SKM-1 treated with dmso at 0.1 percent for 144 hours (cell line): ENCODE measurements around the gene TLCD3A.
"Not testable (repeated sequence)": the region's sequence is repeated elsewhere in the genome, so short reads cannot be mapped to it uniquely, and the experiment has no call there.

Source experiments
- DNase-seq: peaks from one replicate; lab custom pipeline; 2025; ENCODE audit not compliant: unreplicated experiment; lab: John Stamatoyannopoulos, UW

Gene TLCD3A

DNA sequence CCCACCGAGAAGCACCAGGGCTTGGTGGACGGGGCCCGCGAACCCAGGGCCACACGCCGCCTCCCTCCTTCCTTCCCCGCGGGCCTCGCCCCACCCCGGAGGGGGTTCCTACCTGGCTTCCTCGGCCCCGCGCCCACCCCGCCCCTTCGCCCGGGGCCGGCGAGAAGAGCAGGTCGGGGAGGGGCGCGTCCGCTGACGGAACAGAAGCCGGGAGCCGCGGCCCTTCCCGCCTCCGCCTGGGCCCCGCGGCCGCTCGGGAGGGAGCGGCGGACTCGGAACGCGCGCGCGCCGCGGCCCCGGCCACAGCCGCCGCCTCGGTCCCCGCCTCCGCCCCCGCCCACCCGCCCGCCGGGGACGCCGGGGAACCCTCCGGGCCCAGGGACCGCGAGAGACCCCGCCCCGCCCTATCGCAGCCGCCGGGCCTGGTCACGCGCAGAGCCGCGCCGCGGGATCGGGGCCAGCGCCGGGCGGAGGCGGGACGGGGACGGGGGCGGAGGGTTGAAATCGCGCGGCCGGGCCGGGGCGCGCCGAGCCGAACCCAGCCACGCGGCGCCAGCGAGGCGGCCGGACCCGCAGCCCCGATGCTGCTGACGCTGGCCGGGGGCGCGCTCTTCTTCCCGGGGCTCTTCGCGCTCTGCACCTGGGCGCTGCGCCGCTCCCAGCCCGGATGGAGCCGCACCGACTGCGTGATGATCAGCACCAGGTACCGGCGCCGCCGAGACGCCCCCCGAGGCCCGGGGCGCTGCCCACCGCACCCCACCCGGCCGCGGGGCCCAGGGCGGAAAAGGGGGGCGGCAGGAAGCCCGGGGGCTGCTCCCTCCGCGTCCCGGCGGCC lies at the start of gene TLCD3A:
TSS of gene TLCD3A (plus strand) at position 530 of the 835 bp plus-strand sequence. CDS start at position 582, 52 bp downstream.
- no peak for DNase-seq

DNA sequence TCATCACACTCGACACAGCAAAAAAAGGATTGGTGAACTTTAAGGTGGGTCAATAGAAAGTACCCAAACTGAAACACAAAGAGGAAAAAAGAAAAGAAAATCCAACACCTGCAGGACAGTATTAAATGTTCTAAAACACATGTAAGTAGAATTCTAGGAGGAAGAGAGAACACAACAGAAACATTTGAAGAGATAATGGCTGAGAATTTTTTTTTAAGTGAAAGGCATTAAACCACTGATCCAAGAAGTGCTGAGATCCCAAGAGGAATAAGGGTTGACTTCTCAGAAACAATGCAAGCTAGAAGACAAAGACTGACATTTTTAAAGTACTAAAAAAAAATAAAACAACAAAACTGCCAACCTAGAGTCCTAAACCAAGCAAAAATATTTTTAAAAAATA lies 49.4 kb upstream of the TLCD3A start:
- no peak for DNase-seq

DNA sequence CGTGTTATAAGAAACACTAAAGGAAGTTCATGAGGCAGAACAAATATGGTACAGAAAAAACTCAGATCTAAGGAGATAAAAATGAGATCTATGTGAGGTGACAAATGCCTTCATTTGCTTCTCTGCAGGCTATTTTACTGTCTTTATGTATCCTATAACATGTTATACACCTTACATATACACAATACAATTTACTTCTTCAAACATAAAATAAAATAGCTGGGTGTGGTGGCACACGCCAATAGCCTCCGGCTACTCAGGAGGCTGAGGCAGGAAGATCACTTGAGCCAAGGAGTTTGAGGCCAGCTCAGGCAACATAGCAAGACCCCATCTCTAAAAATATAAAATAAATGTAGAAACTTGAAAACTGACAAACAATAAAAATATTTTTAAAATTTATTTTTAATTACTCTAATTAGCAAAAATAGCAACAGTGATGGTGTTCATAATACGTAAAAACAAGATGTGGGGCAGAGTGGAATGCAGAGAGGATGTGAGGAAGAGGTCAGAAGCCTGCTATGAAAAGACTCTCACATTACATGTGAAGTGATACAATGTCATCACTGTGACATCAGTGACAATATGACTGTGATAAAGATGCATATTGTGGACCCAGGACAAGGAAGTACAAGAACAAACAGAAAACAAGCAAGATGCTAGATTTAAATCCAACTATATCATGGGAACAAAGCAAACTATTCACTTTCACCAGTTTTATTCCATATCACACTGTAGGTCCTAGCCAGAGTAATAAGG lies 48.7 kb upstream of the TLCD3A start:
- no peak for DNase-seq

GRCh38 chr17:685006-685405 lies 47.4 kb upstream of the TLCD3A start:
- no peak for DNase-seq

- no peak for DNase-seq
Observed at GRCh38 chr17:688100-688989, 44.1 kb upstream of the TLCD3A start.

GRCh38 chr17:689556-690275 lies 42.7 kb upstream of the TLCD3A start:
- no peak for DNase-seq

DNA sequence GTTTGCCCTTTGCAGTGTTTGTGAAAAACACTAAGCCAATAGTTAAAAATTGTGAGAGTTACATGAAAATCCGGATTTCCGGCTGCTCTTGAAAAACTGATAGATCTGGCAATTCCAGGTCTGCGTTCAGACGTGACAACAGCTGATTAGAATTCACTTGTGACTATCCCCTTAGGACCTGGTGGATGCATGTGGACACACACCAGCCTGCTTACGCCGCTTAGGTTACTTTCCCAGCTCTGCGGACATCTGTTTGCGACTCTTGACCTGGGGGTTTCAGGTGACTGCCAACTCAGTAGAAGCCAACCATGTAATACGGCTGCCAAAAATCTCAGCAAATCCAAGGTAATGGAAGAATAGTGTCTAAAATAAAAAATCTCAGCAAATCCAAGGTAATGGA lies 42.0 kb upstream of the TLCD3A start:
- no peak for DNase-seq

GRCh38 chr17:691423-691822 lies 41.0 kb upstream of the TLCD3A start:
- no peak for DNase-seq

- DNase-seq, result no peak
Observed at GRCh38 chr17:692116-692515, 40.3 kb upstream of the TLCD3A start.

GRCh38 chr17:693791-694638 lies 38.4 kb upstream of the TLCD3A start:
- no peak for DNase-seq

DNA sequence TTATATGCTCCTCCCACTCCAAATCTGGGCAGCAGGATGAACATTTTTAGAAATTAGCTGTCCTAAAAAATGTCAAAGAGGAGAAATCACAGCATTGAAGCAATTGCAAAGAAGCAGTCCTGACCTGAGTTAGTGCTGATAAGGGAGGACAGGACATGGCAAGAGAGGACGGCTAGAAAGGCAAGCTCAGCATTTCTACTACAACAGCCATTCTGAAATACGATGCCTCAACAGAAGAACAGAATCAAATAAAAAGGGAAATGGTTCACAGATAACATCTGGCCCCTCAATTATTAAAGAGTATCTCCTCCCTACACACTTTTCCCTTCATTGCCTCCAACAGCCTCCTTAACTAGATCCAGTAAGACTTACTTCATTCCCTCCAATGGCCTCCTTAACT lies 36.0 kb upstream of the TLCD3A start:
- DNase-seq, result no peak

DNA sequence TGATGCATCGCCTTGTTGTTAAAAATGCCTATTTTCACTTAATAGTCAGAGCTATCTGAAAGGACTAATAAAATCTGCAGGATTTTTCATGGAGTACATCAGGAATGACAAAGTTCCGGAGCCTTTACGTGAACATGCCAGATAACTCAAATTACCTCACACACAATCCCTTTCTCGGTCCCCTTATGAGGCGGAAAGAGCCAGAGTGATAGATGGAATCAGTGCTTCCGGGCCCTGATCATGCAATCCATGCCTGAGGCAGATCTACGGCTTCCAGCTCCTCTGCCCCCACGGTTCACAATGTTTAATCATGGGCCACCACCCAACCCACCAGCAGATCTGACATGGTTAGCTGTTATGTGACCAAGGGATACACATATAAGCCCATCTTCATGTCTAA lies 34.7 kb upstream of the TLCD3A start:
- no peak for DNase-seq

- not testable (repeated sequence) for DNase-seq
Observed at GRCh38 chr17:698096-698495, 34.3 kb upstream of the TLCD3A start.

GRCh38 chr17:699345-699744 lies 33.1 kb upstream of the TLCD3A start:
- no peak for DNase-seq

- no peak for DNase-seq
Observed at GRCh38 chr17:700504-701094, 31.8 kb upstream of the TLCD3A start.

GRCh38 chr17:703081-703875 lies 29.1 kb upstream of the TLCD3A start:
- DNase-seq, result no peak

DNA sequence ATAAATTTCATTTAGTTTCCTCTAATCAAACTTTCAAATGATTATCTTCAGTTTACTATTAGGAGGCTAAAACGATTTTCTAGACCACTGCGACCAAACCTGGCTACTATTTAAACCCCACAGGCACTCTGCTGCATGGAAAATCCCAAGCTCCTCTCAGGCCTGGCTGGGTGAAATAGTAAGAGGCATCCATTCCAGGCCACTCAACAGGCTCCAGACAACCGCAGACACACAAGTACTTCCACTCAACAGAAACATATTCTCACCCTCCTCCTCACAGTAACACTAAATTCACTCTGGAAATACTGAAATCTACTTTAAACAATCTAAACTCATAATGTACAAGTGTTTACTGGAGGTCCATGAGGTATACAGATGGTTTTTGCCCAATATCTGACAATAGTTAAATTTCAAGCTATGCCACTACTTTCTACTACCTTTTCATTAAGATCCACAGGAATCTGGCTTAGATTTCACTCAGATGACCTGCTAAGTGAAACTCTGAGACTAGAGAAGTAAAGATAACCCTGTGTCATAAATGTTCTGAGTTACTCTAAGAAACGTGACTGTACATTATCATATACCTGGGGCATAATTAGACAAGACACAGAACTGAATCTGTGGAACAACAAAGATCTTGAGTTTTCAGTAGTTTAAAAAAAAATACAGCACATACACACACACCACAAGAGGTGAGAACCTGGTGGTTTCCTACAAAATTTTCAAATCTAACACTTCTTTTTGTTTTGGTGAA lies 28.1 kb upstream of the TLCD3A start:
- DNase-seq, result no peak

GRCh38 chr17:705011-705410 lies 27.4 kb upstream of the TLCD3A start:
- no peak for DNase-seq
